GM19455 (cell line): Measurements from ENCODE around the gene PVRIG.
"Not testable (repeated sequence)": the region's sequence is repeated elsewhere in the genome, so short reads cannot be mapped to it uniquely, and the experiment has no call there.

ENCODE experiments used
- ATAC-seq: cut with Tn5 transposase; IDR thresholded peaks from one replicate; pipeline ENCODE4 v1.9.1; 2021; ENCODE audit not compliant: unreplicated experiment

PVRIG gene

DNA sequence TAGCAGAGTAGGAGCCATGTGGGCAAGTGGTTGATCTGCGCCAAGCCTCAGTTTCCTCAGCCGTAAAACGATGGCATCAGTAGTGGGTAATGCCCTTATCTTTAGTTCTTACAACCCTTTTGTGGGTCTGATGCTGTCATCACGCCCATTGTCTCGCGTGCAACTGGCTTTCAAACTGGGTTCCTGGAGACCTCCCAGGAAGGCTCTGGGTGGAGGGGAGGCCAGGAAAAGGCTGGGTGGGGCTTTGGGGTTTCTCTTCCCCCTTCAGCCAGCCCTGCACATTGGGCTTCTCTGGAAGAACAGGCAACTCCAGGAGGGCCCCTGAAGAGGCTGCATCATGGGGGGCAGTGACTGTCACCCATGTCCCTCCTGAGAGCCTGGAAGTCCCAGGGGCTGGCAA is 5.1 kb downstream of the PVRIG start:
- ATAC-seq = not testable (repeated sequence)

DNA sequence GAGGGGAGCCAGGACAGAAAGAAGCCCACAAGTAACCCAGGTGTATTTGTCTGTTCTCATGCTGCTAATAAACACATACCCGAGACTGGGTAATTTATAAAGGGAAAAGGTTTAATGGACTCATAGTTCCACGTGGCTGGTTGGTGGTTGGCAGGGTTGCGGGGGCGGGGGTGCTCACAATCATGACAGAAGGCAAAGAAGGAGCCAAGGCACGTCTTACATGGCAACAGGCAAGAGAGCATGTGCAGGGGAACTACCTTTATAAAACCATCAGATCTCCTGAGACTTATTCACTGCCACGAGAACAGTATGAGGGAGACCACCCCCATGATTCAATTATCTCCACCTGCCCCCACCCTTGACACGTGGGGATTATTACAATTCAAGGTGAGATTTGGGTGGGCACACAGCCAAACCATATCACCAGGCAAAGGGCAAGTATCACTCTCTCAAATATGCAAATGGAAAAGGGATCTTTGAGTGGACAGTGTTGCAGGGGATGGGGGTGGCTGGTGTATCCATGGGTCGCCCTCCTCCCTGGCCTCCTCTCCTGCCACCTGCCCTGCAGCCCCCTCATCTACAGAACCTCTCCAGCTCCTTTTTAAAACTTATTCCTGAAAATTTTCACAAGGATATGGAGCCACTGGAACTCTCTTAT is 15.0 kb downstream of the PVRIG start:
- ATAC-seq = not testable (repeated sequence)

DNA sequence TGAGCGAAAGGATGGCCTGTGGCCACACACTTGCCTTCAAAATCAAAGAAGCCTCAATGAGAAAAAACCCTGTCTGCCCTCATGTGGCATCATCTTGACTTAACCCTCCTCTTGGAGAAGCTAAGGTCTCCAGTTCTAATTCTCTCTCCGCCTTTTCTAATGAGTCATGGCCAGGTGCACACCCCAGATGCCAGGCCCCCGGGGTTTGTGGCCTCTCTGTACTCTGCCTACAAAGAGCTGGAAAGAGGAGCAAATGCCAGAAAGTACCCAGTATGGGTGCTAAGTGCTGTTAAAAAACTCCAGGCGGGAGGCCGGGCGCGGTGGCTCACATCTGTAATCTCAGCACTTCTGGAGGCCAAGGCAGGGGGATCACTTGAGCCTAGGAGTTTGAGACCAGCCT is 20.2 kb downstream of the PVRIG start:
- ATAC-seq = not testable (repeated sequence)

DNA sequence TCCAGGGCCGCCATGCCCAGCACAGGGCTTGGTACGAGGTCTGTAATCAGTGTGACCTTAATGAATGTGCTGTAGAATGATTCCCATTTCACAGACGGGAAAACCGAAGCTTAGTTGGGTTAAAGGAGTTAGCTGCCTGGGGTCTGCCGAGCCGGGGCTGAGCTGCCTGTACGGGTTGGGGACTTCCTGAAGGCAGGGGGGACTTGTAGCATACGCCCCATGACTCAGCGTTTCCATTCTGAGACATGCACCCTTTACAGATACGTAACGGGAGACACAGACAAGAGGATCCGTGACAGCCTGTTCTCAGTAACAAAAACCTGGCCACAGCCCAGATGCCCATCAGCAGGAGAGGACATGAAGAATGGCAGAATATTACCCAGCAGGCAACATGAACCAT is 23.6 kb downstream of the PVRIG start:
- not testable (repeated sequence) for ATAC-seq

DNA sequence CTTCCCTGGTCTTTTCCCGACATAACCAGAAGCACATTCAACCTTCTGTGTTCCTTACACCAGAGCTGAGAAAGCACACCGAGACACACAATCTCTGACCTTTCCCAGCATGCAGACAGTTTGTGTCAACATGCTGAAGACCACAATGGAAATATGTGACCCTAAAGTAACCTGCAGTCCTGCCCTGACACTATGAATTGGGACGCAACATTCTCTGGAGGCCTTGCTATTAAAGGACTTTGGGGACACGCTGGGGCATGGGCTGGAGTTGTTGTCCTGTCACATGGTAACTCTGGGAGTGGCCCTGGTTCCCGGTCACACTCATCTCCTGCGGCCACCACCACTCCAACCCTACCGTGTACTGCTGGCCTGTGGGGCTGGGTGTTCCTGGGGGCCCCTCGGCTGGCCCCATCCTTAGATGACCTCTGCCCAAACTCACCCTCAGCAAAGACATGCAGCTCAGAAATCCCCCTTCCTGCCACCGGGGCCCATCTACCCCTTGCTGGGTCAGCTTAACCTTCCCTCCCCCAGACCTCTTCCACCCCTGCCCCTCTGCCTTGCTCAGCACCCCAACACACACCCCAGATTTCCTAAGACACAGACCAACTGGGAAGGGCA is 25.3 kb downstream of the PVRIG start:
- not testable (repeated sequence) for ATAC-seq

DNA sequence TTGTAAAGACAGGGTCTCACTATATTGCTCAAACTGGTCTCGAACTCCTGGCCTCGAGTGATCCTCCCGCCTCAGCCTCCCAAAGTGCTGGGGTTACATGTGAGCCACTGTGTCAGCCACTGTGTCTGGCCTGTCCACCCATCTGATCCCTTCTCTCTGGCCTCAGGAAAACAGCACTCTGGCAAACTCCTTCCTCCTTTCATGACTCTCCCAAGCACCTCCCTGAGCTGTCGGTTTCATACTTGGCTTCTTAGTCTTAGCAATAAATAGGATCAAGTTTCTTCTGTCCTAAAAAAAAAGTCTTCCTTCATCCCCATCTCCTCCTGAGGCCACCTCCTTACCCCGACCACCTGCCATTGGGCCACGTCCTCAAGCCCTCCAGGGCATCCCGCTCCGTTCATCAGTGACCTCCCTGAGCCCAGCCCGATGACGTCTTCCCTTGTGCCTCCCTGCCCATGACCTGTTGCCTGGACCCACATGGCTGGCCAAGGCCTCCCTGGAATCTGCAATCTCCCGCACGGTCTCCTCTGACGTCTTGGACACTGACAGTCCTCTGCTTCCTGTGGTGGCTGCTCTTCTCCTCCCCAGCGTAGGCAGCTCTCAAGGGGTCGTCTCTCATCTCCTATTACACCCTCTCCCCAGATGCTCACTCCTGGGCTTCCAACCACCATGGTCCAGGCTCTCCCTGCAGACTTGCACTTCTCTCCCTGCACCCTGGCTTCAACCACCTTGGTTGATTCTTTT is 26.5 kb downstream of the PVRIG start:
- not testable (repeated sequence) for ATAC-seq

DNA sequence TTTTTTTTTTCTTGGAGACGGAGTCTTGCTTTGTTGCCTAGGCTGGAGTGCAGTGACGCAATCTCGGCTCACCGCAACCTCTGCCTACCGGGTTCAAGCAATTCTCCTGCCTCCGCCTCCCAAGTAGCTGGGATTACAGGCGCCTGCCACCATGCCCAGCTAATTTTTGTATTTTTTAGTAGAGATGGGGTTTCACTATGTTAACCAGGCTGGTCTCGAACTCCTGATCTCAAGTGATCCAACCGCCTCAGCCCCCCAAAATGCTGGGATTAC is 27.1 kb downstream of the PVRIG start:
- ATAC-seq = not testable (repeated sequence)

DNA sequence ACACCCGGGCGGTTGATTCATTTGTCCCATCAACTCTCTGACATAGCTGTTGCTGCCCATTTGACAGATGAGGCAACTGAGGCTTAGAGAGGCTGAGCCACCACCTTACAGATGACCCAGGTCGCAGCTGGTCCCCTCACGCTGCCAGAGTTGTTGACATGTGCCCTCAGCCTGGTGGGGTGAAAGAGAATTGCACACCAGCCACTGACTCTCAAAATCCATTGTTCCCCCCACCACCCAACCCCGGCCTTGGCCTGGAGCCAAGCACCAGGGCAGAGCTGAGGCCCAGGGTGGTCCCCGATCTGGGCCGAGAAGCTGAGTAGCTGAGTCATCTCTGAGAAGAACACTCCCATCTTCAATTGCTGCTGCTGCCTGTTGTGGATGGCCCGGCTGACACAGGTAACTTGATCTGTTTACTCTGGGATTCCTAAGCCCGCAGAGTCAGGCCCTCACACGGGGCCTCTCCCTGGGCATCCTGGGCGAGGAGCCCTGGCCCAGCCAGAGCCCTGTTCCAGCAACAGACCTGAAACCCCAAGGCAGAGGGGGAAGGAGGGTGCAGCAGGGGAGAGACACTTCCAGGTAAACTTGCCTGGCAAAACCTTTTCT is 27.5 kb downstream of the PVRIG start:
- no peak for ATAC-seq

DNA sequence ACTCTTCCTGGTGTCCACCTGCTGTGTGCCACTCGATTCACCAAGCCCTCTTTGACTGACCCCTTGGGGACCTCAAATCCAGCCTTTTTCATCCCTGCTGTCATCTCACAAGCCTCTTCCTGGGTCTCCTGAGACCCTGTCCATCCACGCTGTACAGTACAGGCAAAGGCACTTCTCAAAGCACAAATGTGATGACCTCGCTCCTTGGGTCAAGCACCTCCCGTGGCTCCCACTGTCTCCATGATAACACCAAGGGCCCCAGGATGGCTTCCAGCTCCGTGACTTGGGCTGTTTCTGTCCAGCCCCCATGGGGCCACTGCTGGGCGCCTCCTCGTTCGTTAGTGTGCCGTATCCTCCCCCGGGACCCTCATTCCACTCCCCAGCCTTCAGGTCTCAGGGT is 28.7 kb downstream of the PVRIG start:
- no peak for ATAC-seq

DNA sequence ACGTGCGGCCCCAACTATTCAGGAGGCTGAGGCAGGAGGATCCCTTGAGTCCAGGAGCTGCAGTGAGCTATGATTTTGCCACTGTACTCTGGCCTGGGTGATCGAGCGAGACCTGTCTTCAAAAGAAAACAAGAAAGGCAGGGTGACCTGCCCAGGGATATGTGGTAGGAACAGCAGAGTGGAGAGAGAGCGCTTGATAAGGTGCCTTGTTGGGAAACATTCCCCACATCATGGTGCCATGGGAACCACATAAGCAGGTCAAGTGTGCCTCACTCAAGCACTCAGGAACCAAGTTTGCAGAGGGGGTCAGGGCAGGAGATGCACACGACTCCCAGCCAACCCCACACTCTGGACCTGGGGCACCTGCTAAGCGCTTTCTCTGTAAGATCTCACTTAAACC is 37.3 kb downstream of the PVRIG start:
- no peak for ATAC-seq

DNA sequence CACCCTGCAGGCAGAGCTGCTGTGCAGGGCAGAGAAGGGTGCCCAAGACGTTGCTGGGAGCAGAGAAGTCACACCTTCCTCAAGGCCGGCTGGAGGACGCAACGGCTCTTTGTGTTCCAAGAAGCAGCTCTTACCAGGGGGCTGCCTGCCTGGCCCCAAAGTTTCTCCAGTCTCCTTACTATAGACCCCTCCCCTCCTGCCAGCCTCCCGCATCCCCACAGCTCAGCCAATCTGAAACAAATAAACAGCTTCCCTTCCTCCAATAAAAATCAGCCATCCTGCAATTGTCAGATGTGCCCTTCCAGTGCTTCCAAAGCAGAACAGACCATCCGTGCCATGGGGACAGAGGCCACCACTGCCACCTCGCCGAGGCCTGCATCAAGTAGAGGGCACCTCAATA is 40.2 kb downstream of the PVRIG start:
- not testable (repeated sequence) for ATAC-seq

DNA sequence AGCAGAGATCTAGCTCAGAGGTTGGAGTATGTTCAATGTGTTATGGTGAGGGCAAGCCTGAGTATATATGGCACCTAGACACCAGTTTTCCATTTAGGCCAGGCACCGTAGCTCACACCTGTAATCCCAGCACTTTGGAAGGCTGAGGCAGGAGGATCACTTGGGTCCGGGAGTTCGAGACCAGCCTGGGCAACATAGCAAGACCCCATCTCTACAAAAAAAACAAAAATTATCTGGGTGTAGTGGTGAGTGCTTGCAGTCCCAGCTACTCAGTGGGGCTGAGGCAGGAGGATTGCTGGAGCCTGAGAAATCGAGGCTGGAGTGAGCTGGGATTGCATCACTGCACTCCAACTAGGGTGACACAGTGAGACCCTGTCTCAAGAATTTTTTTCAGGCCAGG is 43.1 kb downstream of the PVRIG start:
- ATAC-seq = not testable (repeated sequence)

DNA sequence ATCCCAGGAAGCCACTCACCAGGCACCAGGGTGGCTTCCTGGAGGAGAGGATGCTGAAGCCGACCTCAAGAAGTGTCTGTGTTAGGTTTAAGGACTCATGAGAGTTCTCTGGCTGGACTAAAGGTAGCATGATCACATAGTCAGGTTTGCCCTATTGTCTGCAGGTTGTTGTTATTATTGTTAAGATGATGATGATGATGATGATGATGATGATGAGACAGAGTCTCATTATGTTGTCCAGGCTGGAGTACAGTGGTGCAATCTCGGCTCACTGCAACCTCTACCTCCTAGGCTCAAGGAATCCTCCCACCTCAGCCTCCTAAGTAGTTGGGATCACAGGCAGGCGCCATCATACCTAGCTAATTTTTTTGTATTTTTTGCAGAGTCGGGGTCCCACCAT is 44.5 kb downstream of the PVRIG start:
- not testable (repeated sequence) for ATAC-seq

DNA sequence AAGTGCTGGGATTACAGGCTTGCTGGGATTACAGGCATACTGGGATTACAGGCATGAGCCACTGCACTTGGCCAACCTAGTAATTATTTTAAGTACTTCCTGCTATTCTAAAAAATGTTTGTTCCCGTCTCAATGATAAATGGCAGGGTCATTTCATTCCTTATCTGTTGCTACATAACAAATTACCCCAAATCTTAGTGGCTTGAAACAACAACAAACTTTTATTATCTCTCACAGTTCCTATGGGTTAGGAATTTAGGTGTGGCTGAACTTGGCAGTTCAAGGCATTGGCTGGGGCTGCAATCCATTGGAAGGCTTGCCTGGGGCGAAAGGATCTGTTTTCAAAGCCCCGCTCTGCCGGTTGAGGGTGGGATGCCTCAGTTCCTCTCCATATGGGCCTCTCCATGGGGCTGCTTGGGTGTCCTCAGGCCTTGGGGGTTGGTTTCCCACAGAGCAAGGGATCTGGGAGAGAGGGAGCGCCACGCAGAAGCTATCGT is 45.0 kb downstream of the PVRIG start:
- not testable (repeated sequence) for ATAC-seq

DNA sequence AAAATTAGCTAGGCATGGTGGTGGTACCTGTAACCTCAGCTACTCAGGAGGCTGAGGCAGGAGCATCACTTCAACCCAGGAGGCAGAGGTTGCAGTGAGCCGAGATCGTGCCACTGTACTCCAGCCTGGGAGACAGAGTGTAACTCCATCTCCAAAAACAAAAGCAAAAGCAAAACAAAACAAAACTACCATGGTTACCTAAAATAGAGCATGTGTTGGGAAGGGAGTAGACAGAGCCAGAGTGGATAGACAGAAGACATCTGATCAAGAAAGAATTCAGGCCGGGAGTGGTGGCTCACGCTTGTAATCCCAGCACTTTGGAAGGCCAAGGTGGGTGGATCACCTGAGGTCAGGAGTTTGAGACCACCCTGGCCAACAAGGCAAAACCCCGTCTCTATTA is 46.1 kb downstream of the PVRIG start:
- ATAC-seq = not testable (repeated sequence)

DNA sequence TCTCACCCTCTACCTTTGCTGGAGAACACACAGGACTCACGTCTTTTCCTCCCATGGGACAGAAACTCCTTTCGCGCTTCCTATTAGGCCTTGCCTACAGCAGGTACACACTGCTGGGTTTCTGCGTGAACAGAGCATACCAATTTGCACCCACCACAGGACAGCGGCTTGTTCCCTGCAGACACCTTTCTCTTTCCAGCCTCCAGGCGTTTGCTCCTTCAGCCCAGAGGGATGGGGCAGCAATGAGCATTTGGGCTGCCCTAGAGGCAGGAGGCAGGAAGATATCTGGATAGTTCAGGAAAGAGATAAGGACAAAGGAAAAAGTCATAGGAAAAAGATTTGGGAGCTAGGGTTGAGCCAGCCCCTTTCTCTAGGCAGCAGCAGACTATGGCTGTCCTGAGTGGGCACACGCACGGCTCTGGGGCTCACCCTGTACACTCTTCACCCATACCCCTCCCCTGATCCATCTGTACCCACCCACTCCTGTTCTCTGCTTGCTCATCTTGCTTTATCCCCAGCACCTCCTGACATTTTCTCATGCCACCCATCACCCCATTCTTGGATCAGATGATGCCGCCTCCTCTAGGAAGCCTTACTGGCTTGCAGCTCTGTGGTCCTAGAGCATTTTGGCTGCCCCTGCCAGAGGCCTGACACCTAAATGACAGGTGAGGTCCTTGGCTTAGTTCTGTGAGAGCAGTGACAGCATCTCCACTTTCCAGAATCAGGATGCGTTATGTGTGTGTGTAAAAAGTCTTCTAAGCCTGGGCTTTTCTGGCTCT is 47.0 kb downstream of the PVRIG start:
- ATAC-seq = no peak

DNA sequence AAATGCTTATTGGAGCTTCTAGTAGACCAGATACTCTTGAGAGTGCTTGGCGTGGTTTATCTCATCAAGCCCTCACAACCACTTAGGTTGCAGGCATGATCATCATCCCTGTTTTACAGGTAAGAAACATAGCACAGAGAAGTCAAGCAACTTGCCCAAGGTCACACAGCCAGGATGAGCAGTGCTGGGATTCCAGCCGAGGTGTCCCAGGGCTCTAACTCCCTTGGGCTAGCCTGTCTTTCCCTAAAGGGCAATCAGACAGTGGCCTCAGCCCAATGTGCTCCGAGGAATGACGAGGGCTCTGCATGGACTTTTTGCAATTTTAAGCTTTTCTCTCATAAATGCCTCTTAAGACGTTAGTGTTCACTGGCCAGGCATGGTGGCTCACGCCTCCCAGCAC is 47.9 kb downstream of the PVRIG start:
- ATAC-seq = no peak

DNA sequence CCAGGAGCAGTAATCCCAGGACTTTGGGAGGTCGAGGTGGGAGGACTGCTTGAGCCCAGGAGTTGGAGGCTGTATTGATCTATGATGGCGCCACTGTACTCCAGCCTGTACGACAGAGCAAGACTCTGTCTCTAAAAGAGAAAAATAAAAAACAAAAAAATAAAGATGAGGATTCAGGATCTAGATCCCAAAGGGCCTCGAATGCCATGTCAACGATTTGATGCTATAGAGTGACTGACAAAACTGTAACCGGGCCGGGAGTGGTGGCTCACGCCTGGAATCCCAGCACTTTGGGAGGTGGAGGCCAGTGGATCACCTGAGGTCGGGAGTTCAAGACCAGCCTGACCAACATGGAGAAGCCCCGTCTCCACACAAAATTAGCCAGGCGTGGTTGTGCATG is 49.1 kb downstream of the PVRIG start:
- not testable (repeated sequence) for ATAC-seq

DNA sequence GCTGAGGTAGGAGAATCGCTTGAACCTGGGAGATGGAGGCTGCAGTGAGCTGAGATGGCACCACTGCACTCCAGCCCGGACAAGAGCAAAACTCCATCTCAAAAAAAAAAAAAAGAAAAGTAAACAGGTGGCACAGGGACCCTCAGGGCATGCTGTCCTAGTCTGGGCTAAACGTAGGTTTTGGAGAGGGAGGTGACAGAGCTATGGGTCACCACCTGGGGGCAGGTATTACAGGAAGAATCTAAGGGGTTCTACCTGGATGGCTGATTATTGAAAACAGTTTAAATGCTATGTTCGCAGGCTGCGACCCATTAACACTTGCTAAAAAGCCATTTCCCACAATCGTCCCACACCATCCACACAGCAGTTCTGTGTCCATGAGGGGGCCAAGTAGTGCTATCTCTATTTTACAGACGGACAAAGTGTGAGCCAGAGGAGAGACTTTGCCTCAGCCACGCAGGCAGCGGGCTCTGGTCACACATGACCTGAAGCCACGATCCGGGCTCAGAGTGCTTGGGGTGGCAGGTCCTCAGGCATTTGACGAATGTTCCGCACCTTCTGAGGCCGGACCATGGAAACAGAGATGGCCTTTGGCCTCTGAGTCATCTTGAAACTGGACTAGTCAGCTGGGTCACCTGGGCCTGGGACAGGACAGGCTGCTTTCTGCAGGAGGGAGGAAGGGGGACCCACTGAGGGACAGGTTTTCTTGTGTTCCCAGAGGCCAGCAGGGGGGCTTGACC is 49.7 kb downstream of the PVRIG start:
- not testable (repeated sequence) for ATAC-seq
